Fibroblast of pulmonary artery (primary cell): Measurements from ENCODE around the gene SYNJ2.

ENCODE experiments used
- DNase-seq: peaks from one replicate; pipeline ENCODE4 v3.0.0-alpha.2; 2010; ENCODE audit warnings: low read depth
- H3K4me3 ChIP-seq: replicated peaks from 2 replicates; pipeline ENCODE4 v1.5.1; 2011; ENCODE audit warnings: low read depth, mild to moderate bottlenecking, control low read depth, low read length, moderate library complexity
- CTCF ChIP-seq: IDR thresholded peaks from 2 replicates; pipeline ENCODE4 v1.5.1; 2011; ENCODE audit warnings: mild to moderate bottlenecking, control low read depth, low read length, inconsistent platforms; ENCODE audit errors: missing control alignments

Gene SYNJ2

DNA sequence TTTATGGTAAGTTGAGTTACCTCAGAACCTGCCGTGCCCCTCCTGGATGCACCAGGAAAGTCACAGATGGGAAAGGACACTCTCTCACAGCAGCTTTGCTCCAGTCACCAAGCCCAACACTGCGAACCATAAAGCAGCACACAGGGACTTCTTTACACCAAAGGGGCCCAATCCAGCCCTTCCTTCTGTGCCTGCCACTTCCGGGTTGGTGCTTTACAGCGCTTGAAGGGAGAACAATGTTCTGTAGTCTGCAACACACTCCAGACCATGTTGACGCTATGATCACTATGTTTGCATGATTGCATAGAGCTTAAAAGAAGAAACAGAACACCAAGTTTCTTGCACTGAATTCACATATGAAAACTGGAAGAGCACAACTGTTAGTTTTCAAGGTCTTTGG is 129.3 kb downstream of the SYNJ2 start:
- H3K4me3 ChIP-seq, result no peak overlapping the region
- no peak for DNase-seq
- no peak for TF ChIP-seq CTCF

DNA sequence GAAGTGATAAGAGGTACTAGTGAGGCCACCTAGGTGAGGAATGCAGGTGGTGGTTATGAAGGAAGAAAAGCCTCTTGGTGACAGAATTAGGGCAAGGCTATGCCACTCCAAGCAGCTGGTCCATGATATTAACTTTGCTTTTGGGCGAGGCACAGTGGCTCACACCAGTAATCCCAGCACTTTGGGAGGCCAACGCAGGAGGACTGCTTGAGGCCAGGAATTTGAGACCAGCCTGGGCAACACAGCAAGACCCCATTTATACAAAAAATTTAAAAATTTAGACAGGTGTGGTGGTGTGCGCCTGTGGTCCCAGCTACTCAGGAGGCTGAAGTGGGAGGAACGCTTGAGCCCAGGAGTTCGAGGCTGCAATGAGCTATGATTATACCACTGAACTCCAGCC is 130.3 kb downstream of the SYNJ2 start:
- no peak for DNase-seq
- no peak overlapping the region for H3K4me3 ChIP-seq
- TF ChIP-seq CTCF, result no peak

- DNase-seq, result no peak
- H3K4me3 ChIP-seq, result no peak overlapping the region
- no peak for TF ChIP-seq CTCF
Observed at GRCh38 chr6:158113802-158114201, 132.1 kb downstream of the SYNJ2 start.

DNA sequence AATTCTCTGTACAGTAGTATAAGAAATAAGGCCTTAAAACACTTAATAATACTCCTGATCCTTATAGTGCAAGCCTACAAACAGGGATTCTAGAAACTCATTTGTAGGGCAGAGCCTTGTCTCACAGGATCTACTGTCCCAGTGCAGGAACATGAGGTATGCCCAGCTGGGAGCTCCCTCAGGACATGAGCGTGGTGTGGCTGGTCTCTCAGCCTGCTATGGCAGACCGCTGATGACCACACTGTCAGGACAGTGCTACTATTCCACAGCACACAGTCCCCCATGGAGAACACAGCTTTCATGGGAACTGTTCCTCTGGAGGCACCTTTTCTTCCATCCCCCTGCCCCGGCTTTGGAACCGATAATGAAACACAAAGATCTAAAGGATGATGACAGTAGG is 133.4 kb downstream of the SYNJ2 start:
- no peak for DNase-seq
- no peak for TF ChIP-seq CTCF
- no peak overlapping the region for H3K4me3 ChIP-seq

DNA sequence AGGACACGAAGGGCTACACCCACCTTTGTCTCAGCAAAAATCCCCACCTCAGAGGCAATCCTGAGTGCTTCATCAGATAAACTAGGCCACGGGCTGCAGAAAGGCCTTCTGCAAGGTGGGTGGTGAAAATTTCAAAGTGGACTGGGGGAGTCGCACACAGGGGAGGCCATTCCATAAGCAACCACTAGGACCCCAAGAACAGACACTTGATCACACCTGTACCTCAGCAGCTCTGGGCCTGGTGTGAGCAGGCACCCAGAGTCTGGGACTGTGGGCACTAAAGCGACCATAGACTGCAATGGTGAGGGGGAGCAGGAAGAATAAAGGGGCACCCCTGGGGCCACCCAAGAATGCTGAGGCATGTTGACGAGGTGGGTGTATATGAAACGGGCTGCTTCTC is 133.8 kb downstream of the SYNJ2 start:
- no peak for DNase-seq

DNA sequence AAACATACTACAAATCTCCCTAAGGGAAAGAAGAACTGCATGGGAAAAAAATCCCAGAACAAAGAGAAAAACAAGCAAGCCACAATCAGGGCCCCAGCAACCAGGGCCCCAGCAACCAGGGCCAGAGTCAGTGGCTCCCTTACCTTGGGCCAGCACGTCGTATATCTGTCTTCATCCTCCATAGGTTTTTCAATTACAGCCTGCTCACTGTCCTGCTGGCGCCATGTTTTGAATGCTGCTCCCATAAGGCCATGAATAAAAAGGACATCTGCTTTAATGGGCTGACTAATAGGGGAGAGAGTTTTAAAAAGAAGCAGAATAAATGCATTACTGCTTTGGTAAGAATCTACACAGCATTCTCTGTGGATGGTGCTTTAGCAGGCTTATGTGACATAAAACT is 137.2 kb downstream of the SYNJ2 start:
- DNase-seq, result no peak
- TF ChIP-seq CTCF, result no peak
- no peak overlapping the region for H3K4me3 ChIP-seq

More for the DNA sequence above, 133.8 kb downstream of the SYNJ2 start:
- TF ChIP-seq CTCF, result no peak
- no peak overlapping the region for H3K4me3 ChIP-seq

DNA sequence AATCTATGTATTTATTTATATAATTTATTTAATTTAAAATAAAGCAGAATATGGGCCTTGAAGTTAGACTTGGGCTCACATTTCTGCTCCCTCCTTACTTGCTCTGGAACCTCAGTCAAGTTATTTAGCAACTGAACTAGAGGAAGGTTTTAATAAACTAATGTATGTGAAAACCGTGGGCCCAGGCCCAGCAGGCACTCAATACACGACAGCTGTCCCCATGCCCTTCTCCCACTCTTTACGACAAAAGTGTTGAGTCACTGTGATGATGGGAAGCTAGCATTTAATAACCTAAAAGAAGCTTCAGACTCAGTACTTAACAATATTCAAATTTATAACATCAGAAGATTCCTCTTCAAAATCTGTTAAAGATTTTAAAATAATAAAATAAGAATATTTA is 139.7 kb downstream of the SYNJ2 start:
- no peak for DNase-seq

More for the DNA sequence above, 139.7 kb downstream of the SYNJ2 start:
- no peak overlapping the region for H3K4me3 ChIP-seq
- TF ChIP-seq CTCF, result no peak
